Medulla oblongata (tissue), 1 donor: Measurements from ENCODE around the gene CDC16.
"Not testable (repeated sequence)": the region's sequence is repeated elsewhere in the genome, so short reads cannot be mapped to it uniquely, and the experiment has no call there.

Source experiments
- DNase-seq: peaks from one replicate; pipeline ENCODE4 v3.0.0-alpha.2; 2015; ENCODE audit errors: extremely low spot score

Gene CDC16

GRCh38 chr13:114263578-114263977 is 28.9 kb downstream of the CDC16 start:
- no peak for DNase-seq

DNA sequence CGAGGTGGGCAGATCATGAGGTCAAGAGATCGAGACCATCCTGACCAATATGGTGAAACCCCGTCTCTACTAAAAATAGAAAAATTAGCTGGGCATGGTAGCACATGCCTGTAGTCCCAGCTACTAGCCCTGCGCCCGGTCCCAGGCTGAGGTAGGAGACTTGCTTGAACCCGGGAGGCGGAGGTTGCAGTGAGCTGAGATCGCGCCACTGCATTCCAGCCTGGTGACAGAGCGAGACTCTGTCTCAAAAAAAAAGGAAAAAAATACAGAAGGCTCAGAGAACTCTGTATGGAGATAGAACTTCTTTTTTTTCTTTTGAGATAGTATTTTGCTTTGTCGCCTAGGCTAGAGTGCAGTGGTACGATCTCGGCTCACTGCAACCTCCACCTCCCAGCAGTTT is 29.6 kb downstream of the CDC16 start:
- not testable (repeated sequence) for DNase-seq

GRCh38 chr13:114264886-114265611 is 30.4 kb downstream of the CDC16 start:
- DNase-seq, result no peak

DNA sequence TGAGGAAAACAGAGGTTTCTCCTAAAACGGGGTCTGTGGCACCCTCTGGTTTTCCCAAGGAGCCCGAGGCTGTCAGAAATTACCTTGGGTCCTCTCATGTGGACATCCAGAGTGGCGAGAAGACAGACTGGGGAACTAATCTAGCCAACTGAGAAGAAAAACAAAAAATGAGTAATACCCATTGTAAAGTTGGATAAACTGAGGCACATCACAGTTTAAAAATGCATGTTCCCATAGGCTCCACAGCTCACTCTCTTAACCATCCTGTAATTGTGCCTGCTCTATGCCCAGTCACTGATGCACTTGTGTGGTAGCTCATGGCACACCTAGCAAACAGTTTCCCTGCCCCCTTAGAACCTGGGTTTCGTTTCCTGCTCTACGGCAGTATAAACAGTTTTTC is 31.5 kb downstream of the CDC16 start:
- DNase-seq, result no peak

DNA sequence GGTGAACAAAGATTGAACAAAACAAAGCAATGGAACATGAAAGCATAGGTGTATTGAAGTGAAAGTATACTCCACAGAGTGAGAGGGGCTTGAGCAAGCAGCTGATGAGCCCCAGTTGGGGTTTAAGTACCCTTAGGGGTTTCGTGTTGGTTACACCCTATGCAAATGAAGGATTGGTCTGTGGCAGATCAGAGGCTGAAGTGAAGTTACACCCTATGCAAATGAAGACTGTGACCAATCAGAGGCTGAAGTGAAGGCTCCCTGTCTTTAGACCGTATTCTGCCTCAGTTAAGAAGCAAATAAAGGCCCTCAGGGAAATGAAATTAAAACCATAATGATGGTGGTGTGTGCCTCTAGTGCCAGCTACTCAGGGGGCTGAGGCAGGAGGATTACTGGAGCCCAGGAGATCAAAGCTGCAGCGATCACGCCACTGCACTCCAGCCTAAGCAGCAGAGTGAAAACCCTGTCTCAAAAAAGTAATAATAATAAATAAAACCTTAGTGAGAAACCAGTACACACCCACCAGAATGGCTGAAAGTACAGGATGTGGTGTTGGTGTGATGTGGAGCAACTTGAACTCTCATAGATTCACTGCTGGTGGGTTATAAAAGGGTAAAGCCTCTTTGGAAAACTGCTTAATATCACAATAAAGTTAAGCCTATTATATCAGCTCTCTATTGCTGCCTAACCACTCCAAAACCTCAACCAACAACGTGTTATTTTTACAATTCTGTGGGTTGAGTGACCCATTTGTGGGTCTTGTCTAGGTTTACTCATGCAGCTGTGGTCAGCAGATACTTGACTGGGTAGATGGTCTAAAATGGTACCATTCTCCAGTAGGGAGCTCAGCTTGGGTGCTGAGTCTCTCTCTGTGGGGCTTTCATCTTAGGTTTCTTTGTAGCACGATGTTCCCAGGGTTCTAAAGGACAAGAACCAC is 33.9 kb downstream of the CDC16 start:
- no peak for DNase-seq

- DNase-seq, result no peak
Observed at GRCh38 chr13:114269281-114269770, 34.6 kb downstream of the CDC16 start.

DNA sequence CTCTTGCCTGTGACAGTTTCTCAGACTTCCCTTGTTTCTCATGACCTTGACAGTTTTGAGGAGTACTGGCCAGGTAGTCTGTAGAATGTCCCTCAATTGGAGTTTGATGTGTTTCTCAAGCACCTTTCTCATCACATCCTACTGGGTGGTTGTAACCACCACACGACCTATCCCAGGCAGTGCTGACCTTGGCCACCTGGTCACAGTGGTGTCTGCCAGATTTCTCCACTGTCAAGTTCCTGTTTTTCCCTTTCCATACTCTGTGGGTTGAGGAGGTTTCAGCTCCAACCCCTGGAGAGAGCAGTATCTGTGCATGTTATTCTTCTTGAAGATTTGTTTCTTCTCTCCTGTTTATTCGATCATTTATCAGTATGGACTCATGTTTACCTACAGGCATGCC is 38.3 kb downstream of the CDC16 start:
- no peak for DNase-seq

DNA sequence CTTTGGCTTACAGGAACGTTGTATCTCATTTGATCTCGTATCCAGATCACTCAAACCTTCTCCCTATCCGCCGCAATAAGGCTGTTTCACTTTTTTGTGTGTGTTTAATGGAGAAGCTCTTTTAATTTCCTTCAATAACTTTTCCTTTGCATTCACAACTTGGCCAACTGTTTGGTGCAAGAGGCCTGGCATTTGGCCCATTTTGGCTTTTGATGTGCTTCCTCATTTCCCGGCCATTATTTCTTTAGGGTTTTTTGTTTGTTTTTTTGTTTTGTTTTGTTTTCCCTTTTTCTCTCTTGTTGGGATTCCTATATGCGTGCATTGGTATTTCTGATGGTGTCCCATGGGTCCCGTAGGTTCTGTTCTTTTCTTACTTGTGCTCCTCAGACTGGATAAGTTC is 40.6 kb downstream of the CDC16 start:
- peak; percentile 35 for DNase-seq

GRCh38 chr13:114279146-114279545 is 44.4 kb downstream of the CDC16 start:
- no peak for DNase-seq

DNA sequence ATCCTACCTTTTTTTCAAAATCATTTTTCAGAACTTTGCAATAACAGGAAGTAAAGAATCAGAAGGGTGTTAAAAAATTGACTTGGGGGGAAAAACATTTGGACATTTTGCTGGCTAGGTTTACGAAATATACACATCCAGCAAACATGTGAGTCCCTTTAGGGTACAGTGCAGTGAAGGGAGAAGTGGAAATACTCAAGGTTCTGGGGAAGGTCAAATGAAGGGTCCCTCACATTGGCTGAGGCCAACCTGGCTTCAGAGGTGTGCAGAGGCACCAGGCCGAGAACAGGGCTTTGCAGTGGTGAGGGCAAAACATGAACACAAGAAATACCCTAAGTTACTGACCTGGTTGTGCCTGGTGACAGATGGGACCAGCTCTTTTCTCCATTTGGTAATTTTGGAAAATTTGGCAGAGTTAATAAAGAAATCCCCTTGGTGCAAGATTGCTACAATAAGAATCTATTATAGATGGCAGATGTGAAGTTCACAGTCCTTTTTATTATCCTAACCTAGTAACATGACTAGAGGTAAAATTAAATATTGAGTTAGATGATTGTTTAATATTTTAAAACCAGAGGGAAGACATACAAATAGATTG is 45.2 kb downstream of the CDC16 start:
- DNase-seq, result no peak

GRCh38 chr13:114281351-114282040 is 46.8 kb downstream of the CDC16 start, which contains the start of gene UPF3A:
Gene UPF3A (plus strand): TSS chr13:114281601. CDS start chr13:114281640, 39 bp downstream.
- DNase-seq, result peak; percentile 91

- peak; percentile 60 for DNase-seq
Observed at GRCh38 chr13:114282041-114282670, 47.5 kb downstream of the CDC16 start.

GRCh38 chr13:114283576-114283975 is 48.9 kb downstream of the CDC16 start:
- no peak for DNase-seq

DNA sequence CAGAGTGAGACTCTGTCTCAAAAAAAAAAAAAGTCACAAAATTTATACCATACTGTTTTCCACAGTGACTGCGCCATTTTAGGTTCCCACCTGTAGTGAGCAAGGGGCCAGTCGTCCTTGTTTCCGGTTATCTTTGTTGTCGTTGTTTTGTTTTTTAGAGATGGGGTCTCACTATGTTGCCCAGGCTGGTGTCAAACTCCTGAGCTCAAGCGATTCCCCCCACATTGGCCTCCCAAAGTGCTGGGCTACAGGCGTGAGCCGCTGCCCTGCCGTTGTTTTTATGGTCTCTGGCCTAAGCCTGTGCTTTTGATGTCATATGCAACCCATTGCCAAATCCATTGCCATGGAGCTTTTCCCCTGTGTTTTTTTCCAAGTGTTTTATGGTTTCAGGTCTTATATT is 50.0 kb downstream of the CDC16 start:
- DNase-seq, result no peak

GRCh38 chr13:114285166-114285808 is 50.6 kb downstream of the CDC16 start:
- DNase-seq, result peak; percentile 38

GRCh38 chr13:114286808-114287207 is 52.1 kb downstream of the CDC16 start:
- no peak for DNase-seq

DNA sequence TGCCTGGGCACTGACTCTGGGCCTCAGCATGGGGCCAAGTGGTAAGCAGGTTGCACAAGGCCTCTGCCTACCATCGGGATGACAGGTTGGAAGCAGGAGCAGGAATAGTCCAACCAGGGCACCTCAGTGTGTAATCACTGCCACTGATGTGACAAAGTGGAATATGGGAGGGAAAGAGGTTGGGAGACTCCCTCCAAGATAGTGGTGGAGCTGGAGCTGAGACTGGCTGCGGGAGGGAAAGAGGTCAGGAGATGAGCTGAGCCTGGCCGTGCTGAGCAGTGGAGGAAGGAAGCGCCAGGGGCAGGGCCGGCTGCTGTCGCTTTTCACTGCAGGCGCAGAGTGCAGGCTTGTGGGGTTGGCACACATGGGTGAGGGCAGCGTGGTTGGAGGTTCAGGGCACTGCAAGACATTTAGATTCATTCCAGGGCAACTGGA is 53.5 kb downstream of the CDC16 start:
- DNase-seq, result no peak

DNA sequence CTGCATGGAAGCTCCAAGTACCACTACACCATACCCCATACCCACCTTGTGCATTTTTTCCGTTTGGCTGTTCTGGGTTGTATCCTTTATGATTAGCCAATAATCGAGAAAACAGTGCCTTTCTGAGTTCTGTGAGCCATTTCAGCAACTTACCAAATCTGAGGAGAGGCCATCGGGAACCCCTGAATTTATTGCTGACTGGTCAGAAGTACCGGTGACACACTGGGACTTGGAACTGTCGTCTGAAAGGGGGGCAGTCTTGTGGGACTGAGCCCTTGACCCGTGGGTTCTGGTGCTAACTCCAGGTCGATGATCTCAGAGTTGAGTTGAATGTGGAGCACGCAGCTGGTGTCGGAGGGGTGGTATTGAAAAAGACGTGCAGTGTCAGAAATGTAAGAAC is 61.8 kb downstream of the CDC16 start:
- no peak for DNase-seq

DNA sequence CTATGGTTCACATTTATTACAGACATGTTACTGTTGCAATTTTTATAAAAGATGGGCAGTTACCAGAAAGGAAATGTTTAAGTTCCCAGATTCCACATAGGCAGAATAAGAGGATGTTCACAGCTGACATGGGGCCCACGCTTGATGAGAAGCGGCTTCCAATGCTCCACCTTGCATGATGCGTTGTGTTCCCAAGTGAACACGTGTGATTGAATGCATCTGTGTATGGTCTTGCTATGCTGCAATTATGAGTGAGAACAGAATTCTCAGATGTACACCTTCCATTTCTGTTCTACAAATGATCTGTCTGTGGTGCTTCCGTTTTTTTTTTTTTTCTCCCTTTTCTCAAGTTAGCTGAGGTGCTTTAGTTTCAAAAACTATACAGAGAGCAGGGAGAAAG is 62.2 kb downstream of the CDC16 start:
- no peak for DNase-seq

GRCh38 chr13:114298866-114299265 is 64.2 kb downstream of the CDC16 start:
- DNase-seq, result no peak
